Measurements from ENCODE around the gene GPATCH2.
A peak's percentile ranks its signal among the peaks of the same experiment; 100 is the strongest.
"Not testable (repeated sequence)": the region's sequence is repeated elsewhere in the genome, so short reads cannot be mapped to it uniquely, and the experiment has no call there.

The GPATCH2 gene

DNA sequence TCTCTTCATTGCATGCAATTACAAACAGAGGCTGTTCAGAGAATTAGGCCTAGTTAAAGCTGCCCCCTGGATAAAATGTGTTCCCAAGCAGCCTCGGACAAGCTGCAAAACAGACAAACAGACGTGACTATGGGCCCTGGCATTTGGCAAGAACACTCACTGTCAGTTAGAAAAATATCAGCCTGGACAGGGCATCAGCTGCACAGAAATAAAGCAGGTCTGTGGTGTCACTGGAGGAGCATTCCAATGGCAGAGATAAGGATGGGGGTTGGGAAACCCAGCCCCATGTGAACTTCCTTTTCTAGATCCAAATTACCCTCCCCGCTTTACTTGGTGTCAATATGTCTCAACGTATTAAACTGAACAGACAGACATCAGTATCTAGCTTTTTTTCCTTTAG lies 177.1 kb downstream of the GPATCH2 start:
- FAIRE-seq: no peak
- no peak for DNase-seq (ENCODE audit: low spot score)

DNA sequence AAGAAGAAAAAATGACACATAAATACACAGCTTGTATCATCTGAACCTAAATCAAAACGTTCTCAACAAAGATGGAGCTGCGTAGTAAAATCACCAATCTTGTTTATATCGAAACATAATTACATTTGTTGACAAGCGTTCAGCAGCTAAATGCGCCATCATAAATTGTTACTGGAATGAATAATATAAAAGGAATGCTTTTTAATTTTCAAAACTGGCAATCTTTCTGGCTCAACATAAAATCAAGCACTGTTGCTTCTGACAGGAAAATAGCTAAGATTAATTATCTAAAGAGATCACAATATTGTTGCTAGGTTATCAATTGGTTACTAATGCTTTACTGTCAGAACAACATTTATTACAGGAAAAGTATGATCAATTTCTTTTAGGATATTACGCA lies 181.5 kb downstream of the GPATCH2 start:
- no peak for FAIRE-seq
- DNase-seq (ENCODE audit: low spot score): no peak

DNA sequence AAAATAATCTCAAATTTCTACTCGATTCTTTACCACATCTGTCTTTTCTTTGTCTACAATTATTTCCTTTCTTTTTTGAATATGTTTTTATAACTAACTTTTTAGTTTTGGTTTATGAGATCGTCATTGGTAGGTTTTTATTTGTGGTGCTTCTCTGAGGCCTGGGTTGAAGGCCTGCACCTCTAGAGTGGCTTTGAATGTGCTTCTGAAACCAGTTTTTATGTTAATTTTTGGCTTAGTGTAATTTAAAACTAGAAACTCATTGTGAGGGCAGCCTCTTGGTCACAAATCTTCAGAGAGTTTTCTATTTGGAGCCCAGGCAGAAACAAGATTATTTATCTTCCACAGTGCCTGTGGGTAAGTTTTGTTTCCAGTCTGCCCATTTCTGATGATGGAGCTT lies 187.0 kb downstream of the GPATCH2 start:
- DNase-seq (ENCODE audit: low spot score) (no peak), FAIRE-seq (no peak)

DNA sequence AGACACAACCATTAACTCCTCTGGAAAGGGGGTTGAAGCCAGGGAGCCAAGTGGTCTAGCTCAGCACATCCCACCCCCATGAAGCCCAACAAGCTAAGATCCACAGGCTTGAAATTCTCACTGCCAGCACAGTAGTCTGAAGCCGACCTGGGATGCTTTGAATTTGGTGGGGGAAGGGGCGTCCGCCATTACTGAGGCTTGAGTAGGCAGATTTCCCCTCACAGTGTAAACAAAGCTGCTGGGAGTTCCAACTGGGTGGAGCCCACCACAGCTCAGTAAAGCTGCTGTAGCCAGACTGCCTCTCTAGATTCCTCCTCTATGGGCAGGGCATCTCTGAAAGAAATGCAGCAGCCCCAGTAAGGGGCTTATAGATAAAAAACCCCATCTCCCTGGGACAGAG lies 193.5 kb downstream of the GPATCH2 start:
- no peak for FAIRE-seq

DNA sequence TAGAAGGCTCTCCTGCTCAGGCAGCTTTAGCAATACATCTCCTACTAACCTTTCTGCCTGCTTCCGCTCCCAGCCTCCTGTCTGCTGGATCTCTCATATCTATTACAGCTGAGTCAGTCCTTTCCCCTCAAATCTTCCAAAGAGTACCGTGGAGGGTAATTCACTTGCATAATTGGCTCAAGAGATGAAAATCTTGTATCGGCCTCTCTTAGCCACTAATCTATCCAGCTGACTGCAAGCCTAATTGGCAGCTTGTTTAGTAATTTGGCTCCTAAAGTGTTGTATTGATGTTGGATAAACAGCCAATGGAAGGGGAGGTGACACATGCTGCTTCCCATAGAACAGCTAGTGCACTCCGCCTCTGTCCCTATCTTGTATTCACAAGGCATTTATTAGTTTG lies 195.7 kb downstream of the GPATCH2 start:
- FAIRE-seq: no peak
- DNase-seq (ENCODE audit: low spot score): no peak

More for the DNA sequence above, 193.5 kb downstream of the GPATCH2 start:
- DNase-seq (ENCODE audit: low spot score): no peak

DNA sequence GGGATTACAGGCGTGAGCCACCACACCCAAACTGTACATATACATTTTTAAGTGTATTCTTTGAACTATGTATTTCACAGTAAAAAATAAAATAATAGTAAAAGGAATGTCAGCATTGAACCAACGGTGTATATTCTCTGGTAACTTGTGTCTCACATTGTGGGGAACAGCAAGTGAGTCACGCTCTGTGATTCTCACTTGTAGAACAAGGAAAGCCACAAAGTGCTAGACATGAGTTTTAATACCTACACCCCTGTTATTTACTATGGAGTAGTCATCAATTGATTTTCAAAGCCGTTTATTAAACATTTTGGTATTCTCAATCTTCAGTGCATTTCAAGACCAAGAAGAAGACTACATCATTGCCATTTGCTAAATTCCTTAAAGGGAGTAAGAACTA lies 197.2 kb downstream of the GPATCH2 start:
- FAIRE-seq (no peak), DNase-seq (ENCODE audit: low spot score) (no peak)

DNA sequence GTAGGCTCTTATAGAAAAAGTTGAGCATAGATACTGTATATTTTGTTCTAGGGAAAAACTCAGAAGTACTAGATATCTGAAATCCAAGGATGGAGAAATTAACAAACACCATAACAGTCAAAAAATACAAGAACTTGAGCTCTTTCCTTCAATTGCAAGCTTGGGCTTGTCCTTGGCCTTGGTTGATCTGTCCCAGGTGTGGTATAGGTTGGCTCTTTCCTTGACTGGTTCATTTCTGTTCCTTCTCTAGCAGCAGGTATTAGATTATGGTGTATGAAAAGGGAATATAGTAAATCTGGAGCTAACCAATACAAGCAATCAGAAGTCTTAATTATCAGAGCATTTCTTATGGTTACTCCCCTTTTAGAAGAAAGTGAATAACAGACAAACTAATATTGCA lies 198.6 kb downstream of the GPATCH2 start:
- FAIRE-seq (no peak), DNase-seq (ENCODE audit: low spot score) (no peak)

DNA sequence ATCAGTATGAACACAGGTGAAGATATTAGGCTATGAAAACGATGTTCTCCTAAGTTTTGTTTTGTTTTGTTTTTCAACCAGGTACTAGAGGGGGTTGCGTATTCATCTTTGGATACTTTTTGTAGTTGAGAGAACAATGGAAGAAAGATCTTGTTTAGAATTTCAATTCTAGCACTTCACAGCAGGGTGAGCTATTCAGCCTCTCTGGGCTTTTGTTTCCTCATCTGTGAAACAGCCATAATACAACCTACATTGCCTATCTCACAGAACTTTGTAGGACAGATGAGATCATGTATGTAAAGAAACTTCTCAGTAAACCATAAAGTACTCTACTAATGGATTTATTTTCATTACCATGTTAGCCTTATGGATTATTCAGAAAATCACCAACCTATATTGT lies 199.5 kb downstream of the GPATCH2 start:
- no peak for DNase-seq (ENCODE audit: low spot score)

DNA sequence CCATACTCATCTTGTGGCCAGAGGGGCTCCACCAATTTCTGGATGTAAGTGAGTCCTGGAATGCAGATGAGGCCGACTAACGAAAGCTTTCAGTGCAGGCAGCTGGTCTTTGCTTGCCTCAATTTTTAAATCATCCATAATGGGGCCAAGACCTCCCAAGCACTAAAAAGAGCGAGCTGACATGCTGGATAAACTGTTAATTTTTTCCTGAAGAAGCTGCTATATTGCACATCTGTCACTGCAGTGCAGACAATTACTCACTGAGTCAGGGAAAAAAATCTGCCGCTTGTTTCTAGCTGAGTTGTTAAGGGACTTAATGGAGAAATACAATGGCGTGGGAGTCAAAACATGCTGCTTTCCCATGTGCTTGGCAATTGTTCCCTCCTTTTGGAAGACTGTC lies 205.5 kb downstream of the GPATCH2 start:
- DNase-seq (ENCODE audit: low spot score): no peak
- FAIRE-seq: no peak

More for the DNA sequence above, 199.5 kb downstream of the GPATCH2 start:
- FAIRE-seq: no peak

DNA sequence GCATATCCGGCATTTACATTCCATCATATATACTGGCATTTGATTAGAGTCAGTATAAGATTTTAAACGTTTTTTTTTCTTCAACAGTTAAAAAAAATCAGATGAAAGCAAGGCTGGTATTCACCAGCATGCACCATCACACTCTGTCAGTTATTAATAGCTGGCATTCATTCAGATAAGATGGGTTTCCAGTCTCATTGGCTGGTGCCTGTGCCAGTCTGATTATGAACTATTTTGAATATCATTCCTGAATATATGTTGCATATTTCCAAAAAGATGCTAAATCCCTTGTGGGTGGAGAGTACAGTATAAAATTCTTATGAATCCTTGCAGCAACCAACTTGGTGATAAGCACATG lies 211.7 kb downstream of the GPATCH2 start:
- no peak for DNase-seq (ENCODE audit: low spot score)
- no peak for FAIRE-seq

DNA sequence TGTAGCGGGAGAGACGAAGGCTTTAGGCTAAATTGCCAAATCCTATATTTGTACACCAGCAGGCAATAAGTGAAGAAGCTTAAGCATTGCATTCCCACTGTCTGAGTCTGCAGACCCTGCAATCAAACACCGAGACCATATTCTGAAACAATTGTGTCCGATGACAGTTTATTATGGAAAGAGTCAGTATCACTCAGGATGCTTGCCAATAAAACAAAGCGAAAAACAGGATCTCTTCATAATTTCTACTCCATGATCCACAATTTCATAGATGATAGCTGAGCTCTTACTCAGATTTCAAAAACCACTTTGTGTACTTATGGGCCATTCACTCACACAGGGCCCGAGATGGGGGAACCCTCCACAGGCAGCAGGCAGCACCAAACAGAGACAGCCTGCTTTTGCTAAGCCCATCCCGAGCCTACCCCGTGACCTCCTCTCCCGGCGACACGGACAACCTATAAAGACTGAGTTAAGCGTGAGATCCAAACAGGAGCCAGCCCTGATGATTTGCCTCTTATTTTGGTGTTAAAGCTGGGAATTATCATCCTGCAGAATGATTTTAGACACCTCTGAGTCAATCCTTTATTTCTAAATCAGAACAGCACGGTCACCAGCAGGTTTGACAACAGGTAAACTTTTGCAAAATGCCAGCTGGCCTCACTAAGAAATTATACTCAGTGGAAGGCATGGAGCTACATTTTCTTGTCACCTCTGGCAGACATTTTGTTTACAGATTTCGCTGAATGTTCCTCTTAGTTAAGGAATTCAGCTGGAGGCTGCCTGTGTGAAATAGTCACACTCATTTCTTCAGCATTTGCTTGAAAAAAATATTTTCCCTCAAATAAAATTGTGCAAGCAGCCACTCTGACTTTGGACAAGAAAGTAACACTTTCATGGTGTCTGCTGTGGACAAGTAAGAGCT lies 212.4 kb downstream of the GPATCH2 start:
- FAIRE-seq (no peak), DNase-seq (ENCODE audit: low spot score) (no peak)

DNA sequence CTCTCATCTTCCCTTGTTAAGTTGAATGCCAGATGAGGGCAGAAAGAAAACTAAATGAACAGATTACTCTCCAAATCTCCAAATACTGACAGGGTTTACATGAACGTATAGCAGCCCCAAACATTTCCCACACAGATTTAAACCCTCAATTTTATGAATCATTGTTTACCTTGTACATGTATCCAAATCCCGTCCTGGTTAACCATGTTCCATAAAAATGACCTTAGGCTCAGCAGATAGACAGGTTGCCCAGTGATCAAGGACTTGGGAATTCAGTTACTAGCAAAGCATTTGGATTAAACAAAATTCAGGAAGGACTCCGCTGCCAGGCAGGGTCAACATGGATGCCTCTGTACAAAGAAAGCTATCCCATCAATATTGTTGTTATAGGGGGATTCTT lies 213.5 kb downstream of the GPATCH2 start:
- DNase-seq (ENCODE audit: low spot score) (no peak), FAIRE-seq (no peak)

DNA sequence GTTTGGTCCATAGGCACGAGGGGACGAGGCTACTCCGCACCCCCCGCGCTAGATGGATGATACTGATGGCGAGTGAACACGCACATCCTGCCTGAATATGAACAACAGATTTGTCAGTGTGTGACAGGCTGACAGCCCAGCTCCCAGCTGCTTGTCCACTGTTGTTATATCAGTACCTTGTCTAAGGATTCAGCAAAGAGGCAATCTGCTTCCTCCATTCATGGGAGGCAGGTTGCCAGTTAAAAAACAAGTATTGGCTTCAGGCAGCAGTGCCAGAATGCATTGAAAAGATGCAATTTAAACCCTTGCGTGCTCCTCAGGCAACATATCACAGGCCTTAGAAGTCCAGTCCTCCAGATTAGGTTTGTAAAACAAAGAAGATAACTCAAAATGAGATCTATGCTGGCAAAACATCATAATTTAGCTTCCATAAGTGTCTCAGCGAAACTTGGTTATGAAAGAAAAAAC lies 223.3 kb downstream of the GPATCH2 start:
- no peak for DNase-seq (ENCODE audit: low spot score)
- FAIRE-seq: no peak

DNA sequence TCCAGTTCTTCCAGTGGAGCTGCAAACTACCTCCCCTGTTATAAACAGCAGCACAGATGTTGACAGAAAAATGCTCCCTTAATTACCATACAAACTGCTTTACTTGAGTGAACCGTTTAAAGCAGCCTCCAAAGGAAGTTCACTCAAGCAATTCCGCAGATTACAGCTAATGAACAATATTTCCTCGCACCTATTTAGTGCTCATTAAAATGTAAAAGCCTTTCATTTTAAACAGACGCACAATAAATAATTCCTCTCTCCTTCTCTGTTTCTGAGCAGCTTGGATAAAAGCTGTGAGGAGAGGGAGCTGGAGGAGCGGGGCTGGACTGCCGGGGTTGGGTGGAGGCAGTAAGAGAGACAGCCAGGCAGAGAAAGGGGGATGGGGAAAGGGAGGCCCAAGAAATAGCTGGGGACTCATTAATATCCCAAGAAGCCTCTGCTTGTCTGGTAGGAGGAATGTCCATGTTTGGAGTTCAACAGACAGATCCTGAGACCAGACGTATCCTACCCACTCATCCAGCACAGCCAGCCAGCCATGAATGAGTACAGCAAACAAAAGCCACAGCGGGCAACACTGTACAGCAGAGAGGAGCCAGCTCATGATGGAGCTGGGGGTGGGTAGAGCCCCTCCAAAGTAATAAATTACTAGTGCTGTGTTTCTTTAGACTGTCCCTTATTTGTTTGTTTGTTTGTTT lies 227.7 kb downstream of the GPATCH2 start:
- DNase-seq (ENCODE audit: low spot score) (peak; percentile 31), FAIRE-seq (no peak)

DNA sequence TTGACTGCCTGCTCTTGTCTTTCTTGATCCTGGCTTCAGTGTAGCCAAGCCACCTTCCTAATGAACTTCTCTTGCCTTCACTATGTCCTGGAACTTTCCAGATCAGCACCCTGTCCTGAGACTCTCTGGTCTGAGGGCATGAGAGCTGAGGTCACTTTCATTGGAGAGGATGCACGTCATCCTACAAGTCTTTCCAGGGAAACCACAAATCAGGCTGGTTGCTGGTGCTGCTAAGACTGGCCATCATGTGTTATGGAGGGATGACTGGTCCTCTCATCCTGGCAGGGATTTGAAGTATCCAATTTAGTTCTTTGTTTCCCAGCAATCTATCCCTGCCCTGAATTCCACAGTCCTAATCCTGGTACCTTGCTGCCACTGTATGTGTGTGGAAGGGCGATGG lies 228.6 kb downstream of the GPATCH2 start:
- DNase-seq (ENCODE audit: low spot score) (no peak), FAIRE-seq (no peak)

DNA sequence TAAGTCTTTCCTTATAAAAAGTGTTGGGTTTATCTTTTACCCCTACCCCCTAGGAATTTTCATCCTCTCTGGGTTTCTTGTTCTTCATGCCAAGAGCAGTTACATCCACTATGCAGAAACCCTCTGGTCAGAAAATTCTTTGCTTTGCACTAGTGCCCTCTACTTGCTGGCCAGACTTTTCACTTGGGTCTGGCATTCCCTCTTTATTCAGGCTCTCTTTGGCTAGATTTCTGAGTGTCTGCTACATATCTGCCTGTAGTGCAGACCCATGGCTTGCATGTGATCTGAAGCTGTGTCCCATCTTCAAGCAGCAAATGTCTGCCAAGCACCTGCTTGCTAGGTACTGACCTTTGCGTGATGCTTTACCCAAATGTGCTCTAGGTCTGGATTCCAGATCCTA lies 237.0 kb downstream of the GPATCH2 start:
- DNase-seq (ENCODE audit: low spot score): no peak

DNA sequence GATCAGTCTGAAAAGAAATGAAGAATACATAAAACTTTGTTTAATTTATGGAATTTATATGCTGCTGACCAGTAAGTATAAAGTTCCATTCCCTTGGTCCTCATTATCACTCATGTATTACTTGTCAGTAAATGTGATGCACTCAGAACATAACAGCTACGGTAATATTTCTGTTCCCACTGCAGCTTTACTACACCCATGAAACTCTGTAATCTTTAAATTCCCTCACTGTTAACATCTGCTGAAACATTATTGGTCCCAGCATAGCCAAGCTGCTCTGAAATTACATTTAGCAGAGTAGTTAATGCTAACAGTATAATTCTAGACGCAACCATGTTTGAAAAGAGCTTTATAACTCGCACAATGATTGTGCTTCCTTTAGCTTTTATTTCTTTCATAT lies 238.4 kb downstream of the GPATCH2 start:
- DNase-seq (ENCODE audit: low spot score) (no peak), FAIRE-seq (no peak)

More for the DNA sequence above, 237.0 kb downstream of the GPATCH2 start:
- FAIRE-seq: no peak

DNA sequence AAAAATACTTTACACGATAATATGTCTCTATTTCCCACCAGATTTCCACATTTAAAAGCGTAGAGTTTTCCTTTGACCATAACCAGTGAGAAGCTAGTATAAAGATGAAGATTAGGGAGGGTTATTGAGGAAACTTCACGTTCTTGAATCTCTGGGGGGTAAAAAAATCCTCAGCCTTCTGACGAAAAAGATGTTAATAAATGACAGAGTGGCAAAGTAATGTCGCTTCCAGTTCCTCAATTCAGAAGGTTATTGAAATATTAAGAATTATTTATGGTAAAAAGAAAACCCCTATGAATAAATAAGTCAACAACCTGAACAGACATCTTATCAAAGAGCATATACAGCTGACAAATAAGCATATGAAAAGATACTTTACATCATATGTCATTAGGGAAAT lies 241.0 kb downstream of the GPATCH2 start:
- FAIRE-seq (no peak), DNase-seq (ENCODE audit: low spot score) (no peak)

DNA sequence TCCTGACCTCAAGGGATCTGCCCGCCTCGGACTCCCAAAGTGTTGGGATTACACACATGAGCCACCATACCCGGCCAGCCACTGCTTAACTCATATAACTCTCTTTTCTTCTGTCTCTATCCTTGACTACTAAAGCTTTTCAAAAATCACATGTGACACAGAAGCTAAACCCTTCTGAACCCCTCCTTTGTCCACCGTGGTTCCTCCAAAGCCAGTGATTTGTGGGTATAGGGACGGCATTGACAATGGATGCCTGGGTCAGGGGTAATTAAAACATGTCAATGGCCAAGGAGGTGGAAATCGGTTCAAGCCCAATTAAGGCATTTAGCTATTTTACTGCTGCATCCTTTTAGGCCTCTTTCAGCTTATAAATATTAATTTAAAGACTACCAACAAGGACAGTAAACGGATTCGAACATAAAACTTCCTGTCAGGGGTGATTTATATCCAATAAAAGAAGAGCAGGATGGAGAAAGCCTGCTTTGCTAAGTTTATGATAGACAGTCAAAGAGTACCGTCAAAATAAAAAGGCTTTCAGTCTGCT lies 242.3 kb downstream of the GPATCH2 start:
- no peak for FAIRE-seq
- DNase-seq (ENCODE audit: low spot score): no peak

DNA sequence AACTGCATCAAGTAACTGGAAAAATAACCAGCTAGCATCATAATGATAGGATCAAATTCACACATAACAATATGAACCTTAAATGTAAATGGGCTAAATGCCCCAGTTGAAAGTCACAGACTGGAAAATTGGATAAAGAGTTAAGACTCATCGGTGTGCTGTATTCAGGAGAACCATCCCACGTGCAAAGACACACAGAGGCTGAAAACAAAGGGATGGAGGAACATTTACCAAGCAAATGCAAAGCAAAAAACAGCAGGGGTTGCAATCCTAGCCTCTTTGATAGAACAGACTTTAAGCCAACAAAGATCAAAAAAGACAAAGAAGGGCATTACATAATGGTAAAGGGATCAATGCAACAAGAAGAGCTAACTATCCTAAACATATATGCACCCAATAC lies 249.1 kb downstream of the GPATCH2 start:
- not testable (repeated sequence) for FAIRE-seq; DNase-seq (ENCODE audit: low spot score)

DNA sequence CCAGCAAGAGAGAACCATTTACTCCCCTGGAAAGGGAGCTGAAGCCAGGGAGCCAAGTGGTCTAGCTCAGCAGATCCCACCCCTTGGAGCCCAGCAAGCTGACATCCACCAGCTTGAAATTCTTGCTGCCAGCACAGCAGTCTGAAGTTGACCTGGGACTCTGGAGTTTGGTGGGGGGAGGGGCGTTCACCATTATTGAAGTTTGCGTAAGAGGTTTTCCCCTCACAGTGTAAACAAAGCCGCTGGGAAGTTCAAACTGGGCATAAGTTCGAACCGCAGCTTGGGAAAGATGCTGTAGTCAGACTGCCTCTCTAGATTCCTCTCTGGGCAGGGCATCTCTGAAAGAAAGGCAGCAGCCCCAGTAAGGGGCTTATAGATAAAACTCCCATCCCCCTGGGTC lies 251.1 kb downstream of the GPATCH2 start:
- not testable (repeated sequence) for FAIRE-seq; DNase-seq (ENCODE audit: low spot score)

DNA sequence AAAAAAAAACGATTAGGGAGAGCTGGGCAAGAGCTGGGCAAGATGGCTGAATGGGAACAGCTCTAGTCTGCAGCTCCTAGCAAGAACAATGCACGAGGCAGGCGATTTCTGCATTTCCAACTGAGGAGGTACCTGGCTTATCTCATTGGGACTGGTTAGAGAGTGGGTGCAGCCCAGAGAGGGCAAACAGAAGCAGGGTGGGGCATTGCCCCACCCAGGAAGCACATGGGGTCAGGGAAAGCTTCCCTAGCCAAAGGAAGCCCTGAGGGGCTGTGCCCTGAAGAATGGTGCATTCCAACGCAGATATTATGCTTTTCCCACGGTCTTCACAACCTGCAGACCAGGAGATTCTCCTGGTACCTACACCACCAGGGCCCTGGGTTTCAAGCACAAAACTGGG lies 251.6 kb downstream of the GPATCH2 start:
- DNase-seq (ENCODE audit: low spot score) (no peak), FAIRE-seq (no peak)
